Trophoblast cell (in vitro differentiated cells and primary cell): ENCODE data around the gene LLGL2.
"Not testable (repeated sequence)": the region's sequence is repeated elsewhere in the genome, so short reads cannot be mapped to it uniquely, and the experiment has no call there.

Source experiments
- DNase-seq, 2 donors: peaks; one replicate each; pipeline ENCODE4 v3.0.0-alpha.2; 2016
- H2AFZ ChIP-seq: 2 replicates; pipeline ENCODE4 v1.6.1; 2013; ENCODE audit warnings: low read length, moderate library complexity, mild to moderate bottlenecking; ENCODE audit not compliant: insufficient read depth, poor library complexity
- H2AK5ac ChIP-seq: 2 replicates; pipeline ENCODE4 v1.6.1; 2013; ENCODE audit warnings: mild to moderate bottlenecking, low read length
- H2BK120ac ChIP-seq: 2 replicates; pipeline ENCODE4 v1.6.1; 2013; ENCODE audit warnings: low read length, mild to moderate bottlenecking, moderate library complexity; ENCODE audit not compliant: insufficient read depth, poor library complexity
- H2BK12ac ChIP-seq: 2 replicates; pipeline ENCODE4 v1.6.1; 2013; ENCODE audit warnings: mild to moderate bottlenecking, low read length, moderate library complexity
- H2BK5ac ChIP-seq: 2 replicates; pipeline ENCODE4 v1.6.1; 2013; ENCODE audit warnings: low read length, low read depth, moderate library complexity, mild to moderate bottlenecking; ENCODE audit not compliant: poor library complexity
- H3K14ac ChIP-seq: 2 replicates; pipeline ENCODE4 v1.6.1; 2013; ENCODE audit warnings: mild to moderate bottlenecking, low read length
- H3K18ac ChIP-seq: 2 replicates; pipeline ENCODE4 v1.6.1; 2013; ENCODE audit warnings: mild to moderate bottlenecking, low read length
- H3K23ac ChIP-seq: 2 replicates; pipeline ENCODE4 v1.6.1; 2013; ENCODE audit warnings: low read length
- H3K27ac ChIP-seq: 2 replicates; pipeline ENCODE4 v1.5.1; 2013; ENCODE audit warnings: low read depth, mild to moderate bottlenecking, inconsistent platforms, low read length, moderate library complexity
- H3K27me3 ChIP-seq: 2 replicates; pipeline ENCODE4 v1.6.1; 2013; ENCODE audit warnings: inconsistent platforms, mild to moderate bottlenecking, low read length, moderate library complexity; ENCODE audit not compliant: insufficient read depth
- H3K36me3 ChIP-seq, 2 experiments: 1 replicate in 1 of 2; 2 replicates in 1 of 2; pipeline ENCODE4 v1.6.1; 2013; ENCODE audit warnings: low read length in 2 of 2, mild to moderate bottlenecking in 2 of 2, moderate library complexity in 1 of 2; ENCODE audit not compliant: insufficient read depth in 2 of 2, control insufficient read depth in 1 of 2
- H3K4ac ChIP-seq: 2 replicates; pipeline ENCODE4 v1.6.1; 2013; ENCODE audit warnings: low read depth, mild to moderate bottlenecking, low read length, moderate library complexity
- H3K4me1 ChIP-seq, 2 experiments: 1 replicate in 1 of 2; 2 replicates in 1 of 2; pipeline ENCODE4 v1.6.1; 2013; ENCODE audit warnings: low read length in 2 of 2, mild to moderate bottlenecking in 2 of 2, moderate library complexity in 1 of 2; ENCODE audit not compliant: insufficient read depth in 2 of 2, control insufficient read depth in 1 of 2
- H3K4me2 ChIP-seq: 2 replicates; pipeline ENCODE4 v1.6.1; 2013; ENCODE audit warnings: inconsistent platforms, mild to moderate bottlenecking, low read length, moderate library complexity
- H3K4me3 ChIP-seq: 2 replicates; pipeline ENCODE4 v1.5.1; 2013; ENCODE audit warnings: mild to moderate bottlenecking, low read depth, low read length, inconsistent platforms
- H3K79me1 ChIP-seq: one replicate; pipeline ENCODE4 v1.6.1; 2013; ENCODE audit warnings: low read length
- H3K79me2 ChIP-seq: 2 replicates; pipeline ENCODE4 v1.6.1; 2013; ENCODE audit warnings: low read length, mild to moderate bottlenecking; ENCODE audit not compliant: control insufficient read depth, insufficient read depth, poor library complexity
- H3K9ac ChIP-seq: 2 replicates; pipeline ENCODE4 v1.6.1; 2013; ENCODE audit warnings: mild to moderate bottlenecking, low read length
- H3K9me3 ChIP-seq: 2 replicates; pipeline ENCODE4 v1.6.1; 2013; ENCODE audit warnings: low read depth, mild to moderate bottlenecking, control low read depth, inconsistent platforms, low read length; ENCODE audit not compliant: insufficient read depth
- H4K12ac ChIP-seq: 2 replicates; pipeline ENCODE4 v1.6.1; 2013; ENCODE audit warnings: low read depth, mild to moderate bottlenecking, low read length, moderate library complexity
- H4K8ac ChIP-seq: 2 replicates; pipeline ENCODE4 v1.6.1; 2013; ENCODE audit warnings: low read depth, mild to moderate bottlenecking, low read length, moderate library complexity
- H4K91ac ChIP-seq: one replicate; pipeline ENCODE4 v1.6.1; 2013; ENCODE audit warnings: low read depth, mild to moderate bottlenecking, low read length, moderate library complexity
- WGBS: extraction: QIAGEN DNeasy Blood & Tissue Kit; methylation state at CpG from one replicate; pipeline ENCODE4 v1.1.7; 2013; ENCODE audit warnings: missing lambda C conversion rate; ENCODE audit not compliant: insufficient read length, insufficient coverage; ENCODE audit errors: extremely low coverage; 5-methylcytosine and 5-hydroxymethylcytosine counted together

The LLGL2 gene

GRCh38 chr17:75590849-75591721 is 65.6 kb downstream of the LLGL2 start:
- Histone ChIP-seq H3K14ac (no peak overlapping the region), H3K18ac (no peak overlapping the region), H3K27ac (no peak overlapping the region), H3K4me1 (peaks cover 4 to 9% of the 10 kb centered on the region in 2 experiments), H2AK5ac (no peak overlapping the region), H3K79me2 (peaks cover 12% of the 10 kb centered on the region), H3K79me1 (peaks cover 18% of the 10 kb centered on the region), H3K23ac (no peak overlapping the region), H2BK5ac (no peak overlapping the region), H4K8ac (no peak overlapping the region), H2AFZ (no peak overlapping the region), H4K12ac (no peak overlapping the region), H3K9me3 (no peaks in the 10 kb centered on the region), H3K4me2 (no peak overlapping the region), H3K4me3 (no peak overlapping the region), H3K9ac (no peak overlapping the region), H2BK12ac (no peak overlapping the region), H2BK120ac (no peak overlapping the region), H3K27me3 (no peaks in the 10 kb centered on the region), H3K4ac (no peak overlapping the region), H3K36me3 (no peaks in the 10 kb centered on the region), H4K91ac (no peak overlapping the region)
- no CpG with 5 or more reads among the region's 12 CpGs for WGBS
- DNase-seq, result peak in 1 of 2 donors; percentile 14

DNA sequence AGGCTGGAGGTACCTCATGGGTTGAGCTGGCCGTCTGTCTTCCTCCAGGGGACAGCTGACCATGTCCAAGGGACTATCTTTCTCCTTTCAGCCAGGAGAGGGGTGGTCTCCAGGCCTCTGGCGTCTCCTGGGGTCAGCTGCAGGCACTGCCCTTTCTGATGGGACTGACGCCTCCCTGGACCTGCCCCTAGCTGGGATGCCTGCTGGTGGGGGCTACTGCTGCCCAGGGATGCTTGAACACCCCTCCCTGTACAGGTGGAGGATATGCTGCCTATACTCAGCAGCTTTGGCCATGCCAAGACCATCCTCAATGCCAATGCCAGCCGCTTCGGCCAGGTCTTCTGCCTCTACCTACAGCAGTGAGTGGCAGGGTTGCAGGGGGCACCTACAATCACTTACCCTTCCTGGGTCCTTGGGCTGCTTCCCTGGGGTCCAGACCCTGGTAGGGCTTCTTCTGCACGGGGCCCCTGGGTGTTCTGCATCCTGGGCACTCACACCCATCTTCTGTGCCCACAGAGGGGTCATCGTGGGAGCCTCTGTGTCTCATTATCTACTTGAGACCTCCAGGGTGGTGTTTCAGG is 66.3 kb downstream of the LLGL2 start:
- no peak overlapping the region for H4K12ac ChIP-seq
- H2AK5ac ChIP-seq, result no peak overlapping the region
- H3K4me1 ChIP-seq, result peaks cover 4 to 9% of the 10 kb centered on the region in 2 experiments
- H3K4me3 ChIP-seq, result no peak overlapping the region
- no peak overlapping the region for H3K27ac ChIP-seq
- no peak overlapping the region for H3K14ac ChIP-seq
- no peak overlapping the region for H3K9ac ChIP-seq
- no peak overlapping the region for H3K18ac ChIP-seq
- H3K23ac ChIP-seq, result no peak overlapping the region
- no peak overlapping the region for H4K8ac ChIP-seq
- H3K36me3 ChIP-seq, result no peaks in the 10 kb centered on the region
- no peak overlapping the region for H2BK5ac ChIP-seq
- H2AFZ ChIP-seq, result no peak overlapping the region
- H3K9me3 ChIP-seq, result no peaks in the 10 kb centered on the region
- no peak for DNase-seq
- H3K79me1 ChIP-seq, result peaks cover 18% of the 10 kb centered on the region
- no peaks in the 10 kb centered on the region for H3K27me3 ChIP-seq
- peaks cover 12% of the 10 kb centered on the region for H3K79me2 ChIP-seq
- H4K91ac ChIP-seq, result no peak overlapping the region
- H3K4me2 ChIP-seq, result no peak overlapping the region
- H3K4ac ChIP-seq, result no peak overlapping the region
- no peak overlapping the region for H2BK120ac ChIP-seq
- no CpG with 5 or more reads among the region's 7 CpGs for WGBS
- H2BK12ac ChIP-seq, result no peak overlapping the region

DNA sequence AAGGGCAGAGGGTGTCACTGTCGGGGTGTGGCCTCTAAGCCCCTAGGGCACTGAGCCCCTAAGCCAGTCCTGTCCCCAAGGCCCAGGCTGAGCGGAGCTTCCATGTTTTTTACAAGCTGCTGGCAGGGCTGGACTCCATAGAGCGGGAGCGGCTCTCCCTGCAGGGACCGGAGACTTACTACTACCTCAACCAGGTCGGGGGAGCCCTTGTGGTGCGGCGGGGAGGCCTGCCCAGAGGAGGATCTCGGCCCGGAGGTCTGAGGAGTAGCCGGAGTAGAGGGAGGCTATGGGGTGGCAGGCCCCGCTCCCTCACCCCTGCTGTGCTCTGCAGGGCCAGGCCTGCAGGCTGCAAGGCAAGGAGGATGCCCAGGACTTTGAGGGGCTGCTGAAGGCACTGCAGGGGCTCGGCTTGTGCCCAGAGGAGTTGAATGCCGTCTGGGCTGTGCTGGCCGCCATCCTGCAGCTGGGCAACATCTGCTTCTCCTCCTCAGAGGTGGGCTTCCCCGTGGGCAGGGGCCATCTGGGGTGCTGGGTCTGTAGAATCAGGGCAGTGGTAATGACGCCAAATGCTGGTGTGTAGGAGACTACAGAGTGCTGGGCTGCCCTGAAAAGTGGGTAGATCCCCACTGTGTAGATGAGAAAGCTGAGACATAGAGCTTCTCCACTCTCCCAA is 67.0 kb downstream of the LLGL2 start:
- WGBS, result no CpG with 5 or more reads among the region's 17 CpGs
- no peak overlapping the region for H3K4me3 ChIP-seq
- no peak overlapping the region for H2BK5ac ChIP-seq
- peaks cover 17% of the 10 kb centered on the region for H3K79me1 ChIP-seq
- peaks cover 12% of the 10 kb centered on the region for H3K79me2 ChIP-seq
- H3K23ac ChIP-seq, result no peak overlapping the region
- no peak overlapping the region for H3K18ac ChIP-seq
- H3K4me1 ChIP-seq, result peaks cover 4 to 7% of the 10 kb centered on the region in 2 experiments
- H3K36me3 ChIP-seq, result no peaks in the 10 kb centered on the region
- H2BK120ac ChIP-seq, result no peak overlapping the region
- no peak for DNase-seq
- no peak overlapping the region for H3K14ac ChIP-seq
- H3K27me3 ChIP-seq, result no peaks in the 10 kb centered on the region
- H3K27ac ChIP-seq, result no peak overlapping the region
- no peak overlapping the region for H2AK5ac ChIP-seq
- H2BK12ac ChIP-seq, result no peak overlapping the region
- no peak overlapping the region for H4K91ac ChIP-seq
- H4K12ac ChIP-seq, result no peak overlapping the region
- H3K9me3 ChIP-seq, result no peaks in the 10 kb centered on the region
- H2AFZ ChIP-seq, result no peak overlapping the region
- H4K8ac ChIP-seq, result no peak overlapping the region
- H3K9ac ChIP-seq, result no peak overlapping the region
- H3K4me2 ChIP-seq, result no peak overlapping the region
- H3K4ac ChIP-seq, result no peak overlapping the region

DNA sequence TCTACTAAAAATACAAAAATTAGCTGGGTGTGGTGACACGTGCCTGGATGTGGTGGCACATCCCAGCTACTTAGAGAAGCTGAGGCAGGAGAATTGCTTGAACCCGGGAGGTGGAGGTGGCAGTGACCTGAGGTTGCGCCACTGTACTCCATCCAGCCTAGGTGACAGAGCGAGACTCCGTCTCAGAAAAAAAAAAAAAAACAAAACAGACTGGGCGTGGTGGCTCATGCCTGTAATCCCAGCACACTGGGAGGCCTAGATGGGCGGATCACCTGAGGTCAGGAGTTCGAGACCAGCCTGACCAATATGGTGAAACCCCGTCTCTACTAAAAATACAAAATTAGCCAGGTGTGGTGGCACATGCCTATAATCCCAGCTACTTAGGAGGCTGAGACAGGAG is 67.9 kb downstream of the LLGL2 start:
- H3K9ac ChIP-seq, H3K4ac ChIP-seq, H3K79me1 ChIP-seq, H3K27me3 ChIP-seq, H2BK12ac ChIP-seq, H4K8ac ChIP-seq, H3K18ac ChIP-seq, H3K9me3 ChIP-seq, H2BK120ac ChIP-seq, H4K12ac ChIP-seq, H2AFZ ChIP-seq, H2BK5ac ChIP-seq, H2AK5ac ChIP-seq, H3K4me3 ChIP-seq, DNase-seq, H3K23ac ChIP-seq, H3K27ac ChIP-seq, H3K14ac ChIP-seq, H3K4me1 ChIP-seq, H3K4me2 ChIP-seq, H3K79me2 ChIP-seq, H4K91ac ChIP-seq, H3K36me3 ChIP-seq: not testable (repeated sequence)
- no CpG with 5 or more reads among the region's 9 CpGs for WGBS
